ENCODE data around the gene RPS19.
A peak's percentile ranks its signal among the peaks of the same experiment; 100 is the strongest.

The RPS19 gene

GRCh38 chr19:41853768-41854167 is 6.3 kb upstream of the RPS19 start:
- no peak overlapping the region for H3K27ac ChIP-seq (ENCODE audit: poor library complexity, severe bottlenecking)
- H3K9me3 ChIP-seq (ENCODE audit: severe bottlenecking), result no peaks in the 10 kb centered on the region
- H3K4me1 ChIP-seq (ENCODE audit: insufficient read depth, poor library complexity, severe bottlenecking), result no peaks in the 10 kb centered on the region
- H3K4me3 ChIP-seq (ENCODE audit: severe bottlenecking), result no peak overlapping the region
- TF ChIP-seq, protein P1, sequence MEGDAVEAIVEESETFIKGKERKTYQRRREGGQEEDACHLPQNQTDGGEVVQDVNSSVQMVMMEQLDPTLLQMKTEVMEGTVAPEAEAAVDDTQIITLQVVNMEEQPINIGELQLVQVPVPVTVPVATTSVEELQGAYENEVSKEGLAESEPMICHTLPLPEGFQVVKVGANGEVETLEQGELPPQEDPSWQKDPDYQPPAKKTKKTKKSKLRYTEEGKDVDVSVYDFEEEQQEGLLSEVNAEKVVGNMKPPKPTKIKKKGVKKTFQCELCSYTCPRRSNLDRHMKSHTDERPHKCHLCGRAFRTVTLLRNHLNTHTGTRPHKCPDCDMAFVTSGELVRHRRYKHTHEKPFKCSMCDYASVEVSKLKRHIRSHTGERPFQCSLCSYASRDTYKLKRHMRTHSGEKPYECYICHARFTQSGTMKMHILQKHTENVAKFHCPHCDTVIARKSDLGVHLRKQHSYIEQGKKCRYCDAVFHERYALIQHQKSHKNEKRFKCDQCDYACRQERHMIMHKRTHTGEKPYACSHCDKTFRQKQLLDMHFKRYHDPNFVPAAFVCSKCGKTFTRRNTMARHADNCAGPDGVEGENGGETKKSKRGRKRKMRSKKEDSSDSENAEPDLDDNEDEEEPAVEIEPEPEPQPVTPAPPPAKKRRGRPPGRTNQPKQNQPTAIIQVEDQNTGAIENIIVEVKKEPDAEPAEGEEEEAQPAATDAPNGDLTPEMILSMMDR (IDR thresholded peaks at IDR 0.05; ENCODE audit: poor library complexity, severe bottlenecking), result no peak
- H3K27me3 ChIP-seq (ENCODE audit: insufficient read depth, poor library complexity, severe bottlenecking), result peaks cover 20% of the 10 kb centered on the region
- ATAC-seq (ENCODE audit: low read depth), result no peak
- no peaks in the 10 kb centered on the region for H3K36me3 ChIP-seq (ENCODE audit: low read depth)
- no peak for DNase-seq (ENCODE audit: low spot score)

DNA sequence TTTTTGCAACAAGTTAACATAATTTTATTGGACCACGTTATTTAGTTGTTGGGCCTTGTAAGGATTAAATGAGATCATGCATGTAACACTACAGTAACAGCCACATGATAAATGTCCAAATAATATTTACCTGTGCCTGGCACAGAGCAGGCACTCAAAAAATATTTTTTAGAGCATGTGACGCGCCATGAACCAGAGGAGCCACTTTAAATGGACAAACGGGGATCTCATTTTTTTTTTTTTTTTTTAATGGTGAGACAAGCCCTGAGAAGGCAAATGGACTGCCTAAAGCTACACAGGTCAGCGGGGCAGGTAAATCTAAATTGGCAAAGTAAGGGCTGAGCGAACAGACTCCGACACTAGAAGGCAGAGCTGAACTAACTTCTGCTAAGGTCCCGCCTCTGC is 840 bp upstream of the RPS19 start:
- Histone ChIP-seq H3K27ac (ENCODE audit: poor library complexity, severe bottlenecking) (peak overlapping the region; percentile 87), H3K9me3 (ENCODE audit: severe bottlenecking) (no peaks in the 10 kb centered on the region), H3K4me1 (ENCODE audit: insufficient read depth, poor library complexity, severe bottlenecking) (peaks cover 13% of the 10 kb centered on the region), H3K27me3 (ENCODE audit: insufficient read depth, poor library complexity, severe bottlenecking) (no peaks in the 10 kb centered on the region), H3K4me3 (ENCODE audit: severe bottlenecking) (peak overlapping the region; percentile 90), H3K36me3 (ENCODE audit: low read depth) (peaks cover 39% of the 10 kb centered on the region)
- DNase-seq (ENCODE audit: low spot score) (no peak), ATAC-seq (ENCODE audit: low read depth) (no peak)
- TF ChIP-seq, protein P1 (IDR thresholded peaks at IDR 0.05; ENCODE audit: poor library complexity, severe bottlenecking), result no peak

GRCh38 chr19:41860419-41861115 is 512 bp downstream of the RPS19 start:
- Histone ChIP-seq H3K4me3 (ENCODE audit: severe bottlenecking) (peak overlapping the region; percentile 90), H3K4me1 (ENCODE audit: insufficient read depth, poor library complexity, severe bottlenecking) (peaks cover 13% of the 10 kb centered on the region), H3K27me3 (ENCODE audit: insufficient read depth, poor library complexity, severe bottlenecking) (no peaks in the 10 kb centered on the region), H3K9me3 (ENCODE audit: severe bottlenecking) (no peaks in the 10 kb centered on the region), H3K36me3 (ENCODE audit: low read depth) (peaks cover 52% of the 10 kb centered on the region), H3K27ac (ENCODE audit: poor library complexity, severe bottlenecking) (peak overlapping the region; percentile 87)
- DNase-seq (ENCODE audit: low spot score) (no peak), ATAC-seq (ENCODE audit: low read depth) (no peak)
- TF ChIP-seq, protein P1 (IDR thresholded peaks at IDR 0.05; ENCODE audit: poor library complexity, severe bottlenecking), result no peak

- Histone ChIP-seq H3K27me3 (ENCODE audit: insufficient read depth, poor library complexity, severe bottlenecking) (no peaks in the 10 kb centered on the region), H3K27ac (ENCODE audit: poor library complexity, severe bottlenecking) (peak overlapping the region; percentile 87), H3K4me1 (ENCODE audit: insufficient read depth, poor library complexity, severe bottlenecking) (peaks cover 13% of the 10 kb centered on the region), H3K9me3 (ENCODE audit: severe bottlenecking) (no peaks in the 10 kb centered on the region), H3K4me3 (ENCODE audit: severe bottlenecking) (peak overlapping the region; percentile 90), H3K36me3 (ENCODE audit: low read depth) (peaks cover 59% of the 10 kb centered on the region)
- DNase-seq (ENCODE audit: low spot score) (no peak), ATAC-seq (ENCODE audit: low read depth) (no peak)
- TF ChIP-seq, protein P1 (IDR thresholded peaks at IDR 0.05; ENCODE audit: poor library complexity, severe bottlenecking), result no peak
These were observed 1.2 kb downstream of the RPS19 start for GRCh38 chr19:41861116-41861768.

- peaks cover 65% of the 10 kb centered on the region for H3K36me3 ChIP-seq (ENCODE audit: low read depth)
- H3K9me3 ChIP-seq (ENCODE audit: severe bottlenecking), result no peaks in the 10 kb centered on the region
- H3K4me3 ChIP-seq (ENCODE audit: severe bottlenecking), result no peak overlapping the region
- DNase-seq (ENCODE audit: low spot score) (no peak), ATAC-seq (ENCODE audit: low read depth) (no peak)
- TF ChIP-seq, protein P1 (IDR thresholded peaks at IDR 0.05; ENCODE audit: poor library complexity, severe bottlenecking), result no peak
- peak overlapping the region; percentile 87 for H3K27ac ChIP-seq (ENCODE audit: poor library complexity, severe bottlenecking)
- H3K27me3 ChIP-seq (ENCODE audit: insufficient read depth, poor library complexity, severe bottlenecking), result no peaks in the 10 kb centered on the region
- H3K4me1 ChIP-seq (ENCODE audit: insufficient read depth, poor library complexity, severe bottlenecking), result peaks cover 13% of the 10 kb centered on the region
These were observed 1.8 kb downstream of the RPS19 start for GRCh38 chr19:41861846-41862245.

All from RWPE2 (cell line).